ENCODE data around the gene SH3RF3.

- TF ChIP-seq CTCF (IDR thresholded peaks at IDR 0.05 in 2 of 3, conservative IDR thresholded peaks at IDR 0.05 in 1 of 3; ENCODE audit: borderline replicate concordance in 1 of 3, insufficient read depth in 1 of 3, low read depth in 2 of 3, low read length in 2 of 3): no peak
- TF ChIP-seq ELF1 (IDR thresholded peaks at IDR 0.05; ENCODE audit: borderline replicate concordance, low read depth): no peak
- TF ChIP-seq POLR2A (IDR thresholded peaks at IDR 0.05; ENCODE audit: borderline replicate concordance, extremely low read depth, insufficient read depth, insufficient read length): no peak
- TF ChIP-seq, protein P1, sequence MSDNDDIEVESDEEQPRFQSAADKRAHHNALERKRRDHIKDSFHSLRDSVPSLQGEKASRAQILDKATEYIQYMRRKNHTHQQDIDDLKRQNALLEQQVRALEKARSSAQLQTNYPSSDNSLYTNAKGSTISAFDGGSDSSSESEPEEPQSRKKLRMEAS (IDR thresholded peaks at IDR 0.05): no peak
- no peak for TF ChIP-seq REST (IDR thresholded peaks at IDR 0.05; ENCODE audit: low read depth)
- TF ChIP-seq POLR2AphosphoS5 (IDR thresholded peaks at IDR 0.05; ENCODE audit: low read depth, low read length): no peak
- no peak for TF ChIP-seq EZH2phosphoT487 (IDR thresholded peaks at IDR 0.05; ENCODE audit: borderline replicate concordance)
- no peak for TF ChIP-seq EZH2 (IDR thresholded peaks at IDR 0.05)
- TF ChIP-seq SIN3A (IDR thresholded peaks at IDR 0.05; ENCODE audit: low read depth): no peak
These were observed 293.9 kb downstream of the SH3RF3 start for GRCh38 chr2:109422758-109423500.

All from HCT116 (cell line).